Measurements from ENCODE around the gene MKLN1. TPM values are rescaled to one million over a fixed set of nuclear protein-coding genes. Genes with fewer than 3 reads are reported as not detected.

Gene MKLN1
- total and polyA plus RNA-seq, 2 of the 13 experiments (the other 11 are each of a cell fraction or from before 2014, with no cell fraction given), result 33.6 to 43.5 TPM

- TF ChIP-seq BORCS8-MEF2B (CRISPR knock-in tag; IDR thresholded peaks at IDR 0.05), result peak; percentile 91
- TF ChIP-seq ZNF343 (CRISPR knock-in tag; IDR thresholded peaks at IDR 0.05), result 0 out of 2 replicates have a peak, but pooled peaks have one; percentile 67
- peak; percentile 54; the same call in 1 of the 2 replicates for TF ChIP-seq JDP2 (CRISPR knock-in tag; IDR thresholded peaks at IDR 0.05; ENCODE audit: borderline replicate concordance)
- TF ChIP-seq DPF2 (CRISPR knock-in tag; IDR thresholded peaks at IDR 0.05; ENCODE audit: borderline replicate concordance, low read depth), result no peak
- TF ChIP-seq, protein P1, sequence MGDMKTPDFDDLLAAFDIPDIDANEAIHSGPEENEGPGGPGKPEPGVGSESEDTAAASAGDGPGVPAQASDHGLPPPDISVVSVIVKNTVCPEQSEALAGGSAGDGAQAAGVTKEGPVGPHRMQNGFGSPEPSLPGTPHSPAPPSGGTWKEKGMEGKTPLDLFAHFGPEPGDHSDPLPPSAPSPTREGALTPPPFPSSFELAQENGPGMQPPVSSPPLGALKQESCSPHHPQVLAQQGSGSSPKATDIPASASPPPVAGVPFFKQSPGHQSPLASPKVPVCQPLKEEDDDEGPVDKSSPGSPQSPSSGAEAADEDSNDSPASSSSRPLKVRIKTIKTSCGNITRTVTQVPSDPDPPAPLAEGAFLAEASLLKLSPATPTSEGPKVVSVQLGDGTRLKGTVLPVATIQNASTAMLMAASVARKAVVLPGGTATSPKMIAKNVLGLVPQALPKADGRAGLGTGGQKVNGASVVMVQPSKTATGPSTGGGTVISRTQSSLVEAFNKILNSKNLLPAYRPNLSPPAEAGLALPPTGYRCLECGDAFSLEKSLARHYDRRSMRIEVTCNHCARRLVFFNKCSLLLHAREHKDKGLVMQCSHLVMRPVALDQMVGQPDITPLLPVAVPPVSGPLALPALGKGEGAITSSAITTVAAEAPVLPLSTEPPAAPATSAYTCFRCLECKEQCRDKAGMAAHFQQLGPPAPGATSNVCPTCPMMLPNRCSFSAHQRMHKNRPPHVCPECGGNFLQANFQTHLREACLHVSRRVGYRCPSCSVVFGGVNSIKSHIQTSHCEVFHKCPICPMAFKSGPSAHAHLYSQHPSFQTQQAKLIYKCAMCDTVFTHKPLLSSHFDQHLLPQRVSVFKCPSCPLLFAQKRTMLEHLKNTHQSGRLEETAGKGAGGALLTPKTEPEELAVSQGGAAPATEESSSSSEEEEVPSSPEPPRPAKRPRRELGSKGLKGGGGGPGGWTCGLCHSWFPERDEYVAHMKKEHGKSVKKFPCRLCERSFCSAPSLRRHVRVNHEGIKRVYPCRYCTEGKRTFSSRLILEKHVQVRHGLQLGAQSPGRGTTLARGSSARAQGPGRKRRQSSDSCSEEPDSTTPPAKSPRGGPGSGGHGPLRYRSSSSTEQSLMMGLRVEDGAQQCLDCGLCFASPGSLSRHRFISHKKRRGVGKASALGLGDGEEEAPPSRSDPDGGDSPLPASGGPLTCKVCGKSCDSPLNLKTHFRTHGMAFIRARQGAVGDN (CRISPR knock-in tag; IDR thresholded peaks at IDR 0.05), result peak; percentile 92
- peak; percentile 85 for TF ChIP-seq ZNF563 (CRISPR knock-in tag; IDR thresholded peaks at IDR 0.05)
- TF ChIP-seq ZNF567 (CRISPR knock-in tag; IDR thresholded peaks at IDR 0.05; ENCODE audit: borderline replicate concordance), result no peak
- TF ChIP-seq SMAD3 (CRISPR knock-in tag; IDR thresholded peaks at IDR 0.05), result peak; percentile 45; the same call in 1 of the 2 replicates
- no peak for TF ChIP-seq TP53 (CRISPR knock-in tag; conservative IDR thresholded peaks at IDR 0.05)
- TF ChIP-seq ZBTB7A (CRISPR knock-in tag; IDR thresholded peaks at IDR 0.05), result no peak
- TF ChIP-seq KDM3A (CRISPR knock-in tag; IDR thresholded peaks at IDR 0.05; ENCODE audit: low read depth), result peak; percentile 97
- TF ChIP-seq TEAD3 (CRISPR knock-in tag; optimal IDR thresholded peaks at IDR 0.05; ENCODE audit: borderline replicate concordance), result peak; percentile 33
- TF ChIP-seq, protein P2, sequence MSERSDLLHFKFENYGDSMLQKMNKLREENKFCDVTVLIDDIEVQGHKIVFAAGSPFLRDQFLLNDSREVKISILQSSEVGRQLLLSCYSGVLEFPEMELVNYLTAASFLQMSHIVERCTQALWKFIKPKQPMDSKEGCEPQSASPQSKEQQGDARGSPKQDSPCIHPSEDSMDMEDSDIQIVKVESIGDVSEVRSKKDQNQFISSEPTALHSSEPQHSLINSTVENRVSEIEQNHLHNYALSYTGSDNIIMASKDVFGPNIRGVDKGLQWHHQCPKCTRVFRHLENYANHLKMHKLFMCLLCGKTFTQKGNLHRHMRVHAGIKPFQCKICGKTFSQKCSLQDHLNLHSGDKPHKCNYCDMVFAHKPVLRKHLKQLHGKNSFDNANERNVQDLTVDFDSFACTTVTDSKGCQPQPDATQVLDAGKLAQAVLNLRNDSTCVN (CRISPR knock-in tag; IDR thresholded peaks at IDR 0.05; ENCODE audit: borderline replicate concordance), result no peak; the same call in 1 of the 2 replicates
- TF ChIP-seq PAWR (CRISPR knock-in tag; IDR thresholded peaks at IDR 0.05; ENCODE audit: borderline replicate concordance), result 0 out of 2 replicates have a peak, but pooled peaks have one; percentile 68
- TF ChIP-seq GZF1 (CRISPR knock-in tag; IDR thresholded peaks at IDR 0.05), result peak; percentile 78
- TF ChIP-seq PRMT3 (CRISPR knock-in tag; IDR thresholded peaks at IDR 0.05; ENCODE audit: borderline replicate concordance, low read depth), result no peak
- TF ChIP-seq REL (CRISPR knock-in tag; conservative IDR thresholded peaks at IDR 0.05), result no peak
These were observed at the start of gene MKLN1 (continued) for GRCh38 chr7:131327626-131328376.

Measured in HepG2 (cell line).